GM19351 (cell line): ENCODE results near the gene HLCS.

Experiments
- ATAC-seq: cut with Tn5 transposase; IDR thresholded peaks from one replicate; pipeline ENCODE4 v1.9.1; 2021; ENCODE audit warnings: mild to moderate bottlenecking, moderate library complexity; ENCODE audit not compliant: unreplicated experiment

Gene HLCS

GRCh38 chr21:36753556-36753955 lies 212.9 kb downstream of the HLCS start:
- ATAC-seq: no peak

GRCh38 chr21:36751383-36751782 lies 215.1 kb downstream of the HLCS start:
- no peak for ATAC-seq

- ATAC-seq: no peak
Measured at GRCh38 chr21:36750576-36750959, 215.9 kb downstream of the HLCS start.

- no peak for ATAC-seq
Measured at GRCh38 chr21:36749935-36750575, 216.4 kb downstream of the HLCS start.

GRCh38 chr21:36747815-36748383 lies 218.6 kb downstream of the HLCS start:
- peak; percentile 63 for ATAC-seq

GRCh38 chr21:36747041-36747814 lies 219.2 kb downstream of the HLCS start:
- ATAC-seq: peak; percentile 20

GRCh38 chr21:36745459-36745858 lies 221.0 kb downstream of the HLCS start:
- no peak for ATAC-seq

- ATAC-seq: no peak
Measured at GRCh38 chr21:36744560-36745231, 221.8 kb downstream of the HLCS start.

- no peak for ATAC-seq
Measured at GRCh38 chr21:36744190-36744559, 222.3 kb downstream of the HLCS start.

- ATAC-seq: no peak
Measured at GRCh38 chr21:36743446-36743845, 223.0 kb downstream of the HLCS start.

- no peak for ATAC-seq
Measured at GRCh38 chr21:36743008-36743407, 223.5 kb downstream of the HLCS start.

GRCh38 chr21:36741506-36741905 lies 225.0 kb downstream of the HLCS start:
- no peak for ATAC-seq

GRCh38 chr21:36738489-36739126 lies 227.9 kb downstream of the HLCS start:
- no peak for ATAC-seq

GRCh38 chr21:36735724-36736320 lies 230.6 kb downstream of the HLCS start:
- no peak for ATAC-seq

- no peak for ATAC-seq
Measured at GRCh38 chr21:36735201-36735515, 231.3 kb downstream of the HLCS start.

GRCh38 chr21:36734367-36735200 lies 231.9 kb downstream of the HLCS start:
- ATAC-seq: no peak

GRCh38 chr21:36733857-36734256 lies 232.6 kb downstream of the HLCS start:
- ATAC-seq: no peak

GRCh38 chr21:36732761-36733160 lies 233.7 kb downstream of the HLCS start:
- ATAC-seq: no peak

GRCh38 chr21:36732217-36732616 lies 234.3 kb downstream of the HLCS start:
- no peak for ATAC-seq
